Fibroblast of gingiva (primary cell): ENCODE measurements around the gene VPS13D.
"Not testable (repeated sequence)": the region's sequence is repeated elsewhere in the genome, so short reads cannot be mapped to it uniquely, and the experiment has no call there.

Source experiments
- DNase-seq: peaks from one replicate; pipeline ENCODE4 v3.0.0-alpha.2; 2011; ENCODE audit warnings: low read depth

VPS13D gene

DNA sequence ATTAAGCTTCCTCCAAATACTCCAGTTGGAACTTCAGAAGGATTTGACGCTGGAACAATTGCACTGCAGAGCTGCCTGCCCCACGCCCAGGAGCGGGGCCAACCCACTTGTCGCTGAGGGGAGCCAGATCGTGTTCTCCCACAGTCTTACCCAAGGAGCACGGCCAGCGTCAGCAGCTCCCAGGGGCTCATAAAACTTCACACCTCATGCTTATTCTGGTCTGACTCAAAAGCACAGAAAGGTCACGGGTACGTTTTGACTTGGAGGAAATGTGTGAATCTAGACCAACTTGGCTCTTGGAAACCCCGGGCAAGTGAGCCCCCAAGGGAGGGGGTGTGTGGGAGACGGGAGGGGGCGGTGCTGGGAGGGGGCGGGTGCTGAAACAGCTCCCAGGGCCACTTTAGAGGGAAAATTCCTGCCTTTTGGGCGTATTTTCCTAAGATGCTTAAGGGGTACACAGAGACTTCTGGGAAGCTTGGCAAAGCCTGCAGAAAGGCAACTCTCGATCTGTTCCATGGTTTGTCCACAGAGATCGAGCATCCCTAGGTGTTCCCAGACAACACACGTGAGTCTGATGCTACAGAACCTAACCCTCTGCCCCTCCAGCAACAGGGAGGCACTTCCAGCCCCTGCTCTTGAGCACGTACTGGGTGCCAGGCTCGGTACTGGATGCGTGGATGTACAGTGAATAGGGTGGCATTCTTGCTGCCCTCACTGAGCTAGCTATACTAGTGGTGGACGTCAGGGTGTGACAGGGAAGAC is 289.3 kb downstream of the VPS13D start:
- DNase-seq: peak; percentile 62

DNA sequence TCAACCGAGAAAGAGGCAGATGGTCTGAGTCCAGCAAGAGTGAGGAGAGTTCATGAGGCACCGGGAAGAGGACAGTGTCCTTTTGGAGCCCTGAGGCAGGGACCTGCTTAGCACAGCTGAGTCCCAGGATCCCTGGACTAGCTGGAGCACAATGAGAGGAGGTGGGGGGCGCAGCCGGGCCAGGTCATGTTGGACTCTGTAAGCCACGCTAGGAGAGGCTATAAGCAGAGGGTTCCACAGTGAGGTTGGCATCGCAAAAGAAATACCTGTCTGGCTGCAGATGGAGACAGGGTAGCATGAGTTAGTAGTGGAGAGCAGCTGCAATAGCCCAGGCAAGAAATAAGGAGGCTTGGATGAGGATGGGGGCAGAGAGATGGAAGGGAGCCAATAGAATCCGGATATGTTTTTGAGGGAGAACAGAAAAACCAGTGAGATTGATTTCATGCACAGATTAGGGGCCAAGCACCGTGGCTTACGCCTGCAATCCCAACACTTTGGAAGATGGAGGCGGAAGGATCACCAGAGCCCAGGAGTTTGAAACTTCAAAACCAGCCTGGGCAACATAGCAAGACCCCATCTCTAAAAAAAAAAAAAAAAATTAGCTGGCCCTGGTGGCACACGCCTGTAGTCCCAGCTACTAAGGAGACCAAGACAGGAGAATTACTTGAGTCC is 290.0 kb downstream of the VPS13D start:
- no peak for DNase-seq

DNA sequence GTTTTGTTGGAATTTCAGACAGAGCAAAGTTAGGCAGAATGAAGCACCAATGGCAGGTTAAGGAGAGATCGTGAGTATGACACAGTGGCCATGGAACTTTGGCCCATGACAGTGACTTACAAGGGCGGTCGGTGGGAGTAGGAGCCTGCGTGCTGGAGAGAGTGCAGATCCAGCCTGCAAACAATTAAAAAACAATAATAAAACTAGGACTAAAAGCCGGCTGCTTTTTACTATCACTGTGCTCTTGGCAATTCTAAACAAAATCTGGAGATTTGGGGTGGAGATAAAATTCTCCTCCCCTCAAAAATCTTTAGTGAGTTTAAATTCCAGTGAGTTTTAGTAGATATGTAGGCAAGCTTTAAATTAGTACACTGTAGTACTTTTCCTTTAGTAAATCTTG is 291.3 kb downstream of the VPS13D start:
- DNase-seq: no peak

DNA sequence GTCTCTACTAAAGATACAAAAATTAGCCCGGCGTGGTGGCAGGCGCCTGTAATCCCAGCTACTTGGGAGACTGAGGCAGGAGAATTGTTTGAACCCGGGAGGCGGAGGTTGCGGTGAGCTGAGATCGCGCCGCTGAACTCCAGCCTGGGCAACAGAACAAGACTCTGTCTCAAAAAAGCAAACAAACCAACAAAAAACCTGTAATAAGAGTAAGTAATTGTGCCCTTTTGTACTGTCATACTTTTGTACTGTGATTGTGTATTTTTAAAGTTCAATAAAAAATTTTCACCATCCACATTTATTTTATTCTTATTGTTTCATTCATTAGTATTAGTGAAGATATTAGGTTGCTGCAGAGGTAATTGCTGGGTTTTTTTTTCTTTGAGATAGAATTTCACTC is 292.9 kb downstream of the VPS13D start:
- DNase-seq: not testable (repeated sequence)

DNA sequence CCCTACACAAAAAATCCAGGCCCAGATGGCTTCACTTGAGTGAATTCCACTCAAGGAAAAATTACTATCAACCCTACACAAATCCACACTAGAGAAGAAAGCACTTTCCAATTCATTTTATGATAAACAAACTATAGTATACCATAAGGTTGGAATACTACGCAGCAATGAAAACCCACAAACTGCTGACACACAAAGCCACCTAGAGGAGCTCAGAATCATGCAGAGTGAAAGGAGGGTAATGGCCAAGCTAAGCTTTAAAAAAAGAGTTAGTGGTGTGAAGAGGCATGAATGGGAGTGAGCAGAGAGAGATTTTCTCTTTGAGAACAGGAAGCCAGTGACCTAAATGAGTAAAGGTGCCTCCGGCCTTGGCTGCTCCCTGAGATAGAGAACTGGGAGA is 294.4 kb downstream of the VPS13D start:
- no peak for DNase-seq

DNA sequence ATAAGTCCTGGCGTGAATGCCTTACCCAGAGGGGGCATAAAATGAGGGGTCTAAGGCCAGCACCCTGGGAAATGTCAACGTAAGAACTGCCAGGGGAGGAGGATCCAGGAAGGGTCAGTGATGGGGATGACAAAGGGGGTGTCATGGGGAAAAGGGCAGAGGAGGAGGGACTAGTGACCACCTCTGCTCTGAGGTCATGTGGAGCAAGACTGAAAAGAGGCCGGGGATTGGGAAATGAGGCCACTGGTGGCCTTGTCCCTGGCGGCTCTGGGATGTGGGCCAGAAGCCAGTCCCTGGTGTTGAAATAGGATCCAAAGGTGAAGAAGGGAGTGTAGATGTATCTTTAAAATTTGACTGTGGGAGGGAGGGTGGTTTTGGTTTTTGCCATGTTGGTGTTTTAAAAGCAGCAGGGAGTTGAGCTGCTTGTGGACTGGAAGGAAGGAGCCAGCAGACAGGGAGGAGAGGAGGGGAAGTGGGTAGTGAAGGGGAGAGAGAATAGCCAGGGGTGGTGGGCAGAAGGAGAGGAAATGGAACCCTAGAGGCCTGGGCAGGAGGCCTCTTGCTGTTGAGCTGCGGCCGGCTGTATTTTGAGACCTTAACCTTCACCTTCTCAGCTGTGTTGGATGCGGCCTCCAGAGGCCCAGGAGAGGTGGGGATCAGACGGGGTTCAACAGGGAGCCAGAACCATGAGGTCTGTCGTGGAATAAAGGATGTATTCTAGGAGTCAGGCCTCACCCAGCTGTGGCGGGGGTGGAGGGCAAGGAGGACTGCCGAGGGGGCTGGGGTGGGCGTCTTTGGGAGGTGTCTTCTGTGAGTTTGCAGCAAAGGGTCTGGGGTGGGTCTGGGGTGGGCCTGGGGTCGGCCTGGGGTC is 295.7 kb downstream of the VPS13D start:
- peak; percentile 74 for DNase-seq

DNA sequence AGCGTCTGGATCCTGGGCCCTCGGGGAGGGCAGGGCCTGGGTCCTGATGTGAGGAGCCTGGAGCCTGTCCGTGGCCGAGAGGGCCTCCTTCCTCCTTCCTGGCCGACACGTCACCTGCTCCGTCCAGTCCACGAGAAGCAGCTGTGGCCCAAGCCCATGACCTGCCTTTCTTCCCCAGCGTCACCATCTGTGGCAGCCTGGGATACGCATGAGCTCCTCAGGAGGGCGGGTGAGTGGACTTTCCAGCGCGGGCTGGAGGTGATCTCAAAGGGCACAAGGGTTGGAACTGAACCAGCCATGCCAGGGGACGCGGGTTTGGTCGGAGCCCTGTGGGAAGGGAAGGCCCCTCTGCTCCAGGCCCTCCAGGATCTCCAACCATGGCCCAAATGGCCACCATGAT is 297.7 kb downstream of the VPS13D start:
- no peak for DNase-seq

DNA sequence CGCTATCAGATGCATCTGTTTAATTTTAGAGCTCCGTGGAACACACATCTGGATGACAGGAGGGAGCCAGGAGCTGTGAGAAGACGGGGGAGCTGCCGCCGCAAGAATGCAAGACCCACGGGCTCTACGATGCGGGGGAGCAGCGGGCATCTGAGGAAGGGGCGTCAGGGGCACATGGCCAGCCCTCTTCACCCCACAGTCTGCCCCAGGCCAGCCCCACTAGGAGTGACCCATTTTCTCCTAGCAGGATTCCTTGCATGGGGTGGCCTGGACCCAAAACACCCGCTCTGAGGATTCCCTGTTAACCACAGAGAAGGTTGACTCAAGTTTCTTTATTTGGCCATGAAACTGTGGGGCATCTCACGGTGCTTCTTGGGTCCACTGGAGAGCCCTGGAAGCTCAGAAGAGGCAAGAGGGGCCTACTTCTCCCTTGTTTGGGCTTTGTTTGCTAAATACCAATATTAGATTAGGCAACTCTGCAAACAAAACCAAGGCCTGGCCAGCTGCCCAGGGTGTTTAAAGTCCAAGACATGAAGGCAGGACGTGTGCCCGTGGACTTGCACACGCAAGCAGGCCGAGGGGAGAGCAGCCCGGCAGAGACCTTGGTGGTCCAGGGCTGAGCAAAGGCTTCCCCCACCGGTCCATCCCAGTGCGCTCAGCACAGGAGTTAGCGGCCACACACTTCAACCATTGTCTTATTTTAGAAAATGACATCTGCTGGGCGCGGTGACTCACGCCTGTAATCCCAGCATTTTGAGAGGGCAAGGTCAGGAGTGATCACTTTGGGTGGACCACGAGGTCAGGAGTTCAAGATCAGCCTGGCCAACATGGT is 298.4 kb downstream of the VPS13D start:
- peak; percentile 89 for DNase-seq

DNA sequence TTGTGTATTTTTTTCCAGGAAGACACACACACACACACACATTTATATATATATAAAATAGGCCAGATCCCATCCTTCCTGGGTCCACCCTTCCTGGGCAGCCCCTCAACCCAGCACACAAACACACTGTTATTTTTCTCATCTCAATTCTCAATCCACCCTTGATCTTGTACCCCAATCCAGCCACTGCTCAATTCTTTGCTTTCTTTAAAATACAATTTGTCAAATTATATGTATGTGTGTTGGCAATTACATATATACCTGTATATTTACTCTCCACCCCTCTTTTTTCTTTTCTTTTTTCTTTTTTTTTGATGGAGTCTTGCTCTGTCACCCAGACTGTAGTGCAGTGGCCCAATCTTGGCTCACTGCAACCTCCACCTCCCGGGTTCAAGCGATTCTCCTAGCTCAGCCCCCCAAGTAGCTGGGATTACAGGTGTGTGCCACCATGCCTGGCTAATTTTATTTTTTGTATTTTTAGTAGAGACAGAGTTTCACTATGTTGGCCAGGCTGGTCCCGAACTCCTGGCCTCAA is 299.9 kb downstream of the VPS13D start:
- no peak for DNase-seq

DNA sequence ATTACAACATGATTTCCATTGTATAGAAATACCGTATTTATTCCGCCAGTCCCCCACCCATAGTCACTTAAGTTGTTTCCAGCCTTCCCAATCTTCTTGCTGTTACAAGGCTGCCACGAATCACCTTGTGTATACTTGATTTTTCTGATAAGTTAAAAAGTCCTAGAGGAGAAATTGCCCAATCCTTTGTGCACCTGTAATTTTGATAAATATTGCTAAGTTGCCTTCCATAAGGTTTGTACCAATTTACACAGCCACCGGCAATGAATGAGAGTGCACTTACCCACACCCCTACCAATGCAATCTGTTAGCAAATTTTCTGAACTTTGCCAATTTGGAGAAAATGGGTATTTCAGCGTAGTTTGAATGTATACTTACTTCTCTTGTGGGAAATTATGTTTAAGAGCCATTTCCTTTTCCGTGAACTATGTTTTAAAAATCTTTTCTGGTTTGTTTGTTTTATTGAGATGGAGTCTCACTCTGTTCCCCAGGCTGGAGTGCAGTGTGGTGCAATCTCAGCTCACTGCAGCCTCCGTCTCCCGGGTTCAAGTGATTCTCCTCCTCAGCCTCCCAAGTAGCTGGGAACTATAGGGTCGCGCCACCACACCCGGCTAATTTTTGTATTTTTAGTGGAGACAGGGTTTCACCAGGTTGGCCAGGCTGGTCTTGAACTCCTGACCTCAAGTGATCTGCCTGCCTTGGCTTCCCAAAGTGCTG is 300.8 kb downstream of the VPS13D start:
- DNase-seq: no peak

DNA sequence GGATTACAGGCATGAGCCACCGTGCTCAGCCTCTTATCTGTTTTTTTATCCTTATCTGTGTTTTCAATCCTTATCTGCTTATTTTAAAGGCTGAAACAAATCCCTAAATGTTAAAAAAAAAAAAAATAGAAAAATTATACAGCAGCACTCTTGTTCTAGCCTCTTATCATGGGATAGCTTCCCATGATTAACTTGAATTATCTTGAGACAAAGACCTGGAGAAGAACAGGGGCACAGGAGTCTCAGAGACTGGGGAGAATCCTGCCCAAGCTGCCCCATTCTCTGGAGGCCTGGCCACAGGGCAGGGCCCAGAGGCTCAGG is 301.3 kb downstream of the VPS13D start:
- DNase-seq: no peak

DNA sequence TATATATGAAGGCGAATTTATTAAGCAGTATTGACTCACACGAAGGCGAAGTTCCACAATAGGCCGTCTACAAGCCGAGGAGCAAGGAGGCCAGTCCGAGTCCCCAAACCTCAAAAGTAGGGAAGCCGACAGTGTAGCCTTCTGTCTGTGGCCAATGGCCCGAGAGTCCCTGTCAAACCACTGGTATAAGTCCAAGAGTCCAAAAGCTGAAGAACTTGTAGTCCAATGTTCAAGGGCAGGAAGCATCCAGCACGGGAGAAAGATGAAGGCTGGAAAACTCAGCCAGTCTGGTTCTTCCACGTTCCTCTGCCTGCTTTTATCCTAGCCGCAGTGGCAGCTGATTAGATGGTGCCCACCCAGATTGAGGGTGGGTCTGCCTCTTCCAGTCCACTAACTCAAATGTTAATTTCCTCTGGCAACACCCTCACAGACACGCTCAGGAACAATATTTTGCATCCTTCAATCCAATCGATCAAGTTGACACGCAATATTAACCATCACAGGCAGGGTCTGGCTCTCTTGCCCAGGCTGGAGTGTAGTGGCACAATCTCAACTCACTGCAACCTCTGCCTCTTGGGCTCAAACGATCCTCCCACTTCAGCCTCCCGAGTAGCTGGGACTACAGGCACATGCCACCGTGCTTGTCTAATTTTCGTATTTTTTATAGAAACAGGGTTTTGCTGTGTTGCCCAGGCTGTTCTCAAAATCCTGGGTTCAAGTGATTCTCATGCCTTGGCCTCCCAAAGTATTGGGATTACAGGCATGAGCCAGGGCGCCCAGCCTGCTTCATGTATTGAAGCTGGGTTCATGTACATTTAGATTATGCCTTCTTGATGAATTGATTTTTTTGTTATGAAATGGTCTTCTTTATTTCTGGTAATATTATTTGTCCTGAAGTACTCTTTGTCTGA is 302.8 kb downstream of the VPS13D start:
- DNase-seq: no peak

DNA sequence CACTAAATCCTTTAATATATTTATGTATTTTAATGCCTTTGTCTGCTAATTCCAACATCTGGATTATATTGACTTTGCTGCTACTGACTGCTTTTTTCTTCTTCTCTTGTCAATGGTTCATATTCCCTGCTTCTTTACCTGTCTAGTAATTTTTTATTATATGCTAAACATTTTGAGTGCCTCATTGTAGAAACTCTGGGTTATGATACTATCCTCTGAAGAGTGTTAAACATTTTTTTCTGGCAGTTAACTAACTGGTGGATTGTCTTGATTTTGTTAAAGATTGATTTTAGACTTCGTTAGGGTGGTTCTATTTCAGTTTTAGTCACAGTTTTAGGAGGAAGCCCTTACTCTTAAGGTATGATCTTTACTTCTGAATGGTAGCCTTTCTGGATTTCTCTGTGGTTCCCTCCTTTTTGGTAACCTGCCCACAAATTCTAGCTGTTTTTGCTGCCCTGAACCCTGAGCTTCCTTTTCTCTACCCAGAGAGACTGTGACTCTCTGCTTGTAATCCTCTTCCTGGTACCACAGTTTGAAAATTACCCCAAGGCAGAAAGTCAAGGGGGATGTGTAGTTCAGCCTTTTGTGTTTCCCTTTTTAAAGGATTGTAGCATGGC is 306.3 kb downstream of the VPS13D start:
- DNase-seq: no peak

DNA sequence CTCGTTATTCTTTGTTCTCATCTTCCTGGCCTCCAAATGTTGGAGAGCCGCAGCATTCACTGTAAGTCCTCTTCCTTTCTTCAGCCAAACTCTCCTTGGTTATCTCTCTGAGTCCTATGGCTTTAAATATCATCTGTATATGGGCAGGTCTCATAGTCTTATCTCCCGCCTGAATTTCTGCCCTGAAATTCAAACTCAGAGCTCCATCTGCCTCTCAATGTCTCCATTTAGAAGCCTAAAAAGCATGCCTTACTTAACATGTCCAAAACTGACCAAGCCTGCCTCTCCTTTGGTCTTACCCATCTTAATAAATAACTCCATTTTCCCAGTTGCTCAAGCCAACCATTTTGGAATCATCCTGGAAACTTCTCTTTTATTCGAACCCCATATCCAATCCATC is 307.5 kb downstream of the VPS13D start:
- DNase-seq: no peak

DNA sequence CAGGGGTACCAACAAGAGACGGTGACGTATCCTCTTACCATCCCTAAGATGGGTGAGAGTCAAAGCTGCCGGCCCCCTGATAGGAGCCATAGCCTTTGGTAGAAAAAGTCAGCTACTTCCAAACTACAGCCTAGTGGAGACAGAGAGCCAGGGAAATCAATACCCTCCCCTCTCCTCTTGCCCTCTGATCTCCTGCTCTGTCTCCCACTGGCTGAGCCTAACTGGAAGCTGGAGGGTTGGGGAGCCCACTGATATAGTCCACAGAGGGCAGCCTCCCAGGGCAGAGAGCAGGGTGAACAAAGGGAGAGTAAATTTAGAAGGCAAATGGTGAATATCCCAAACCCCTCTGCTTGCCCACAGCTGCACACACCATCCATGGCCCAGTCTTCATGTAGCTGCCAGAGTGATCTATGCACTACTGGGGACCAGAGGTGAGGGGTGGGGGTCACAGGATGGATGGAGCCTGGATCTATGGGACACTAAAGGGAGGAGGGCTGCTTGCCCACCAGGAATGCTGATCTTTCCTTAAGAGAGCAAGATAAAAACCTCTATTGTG is 308.2 kb downstream of the VPS13D start:
- DNase-seq: no peak

DNA sequence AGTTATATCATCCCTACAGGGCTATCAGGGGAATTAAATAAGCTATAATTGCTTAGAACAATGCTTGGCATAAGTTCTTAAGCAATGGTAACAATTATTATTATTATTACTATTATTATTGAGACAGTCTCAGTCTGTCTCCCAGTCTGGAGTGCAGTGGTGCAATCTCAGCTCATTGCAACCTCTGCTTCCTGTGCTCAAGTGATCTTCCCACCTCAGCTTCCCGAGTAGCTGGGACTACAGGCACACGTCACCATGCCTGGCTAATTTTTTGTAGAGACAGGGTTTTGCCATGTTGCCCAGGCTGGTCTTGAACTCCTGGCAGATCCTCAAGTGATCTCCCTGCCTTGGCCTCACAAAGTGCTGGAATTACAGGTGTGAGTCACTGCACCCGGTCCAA is 308.7 kb downstream of the VPS13D start:
- not testable (repeated sequence) for DNase-seq

DNA sequence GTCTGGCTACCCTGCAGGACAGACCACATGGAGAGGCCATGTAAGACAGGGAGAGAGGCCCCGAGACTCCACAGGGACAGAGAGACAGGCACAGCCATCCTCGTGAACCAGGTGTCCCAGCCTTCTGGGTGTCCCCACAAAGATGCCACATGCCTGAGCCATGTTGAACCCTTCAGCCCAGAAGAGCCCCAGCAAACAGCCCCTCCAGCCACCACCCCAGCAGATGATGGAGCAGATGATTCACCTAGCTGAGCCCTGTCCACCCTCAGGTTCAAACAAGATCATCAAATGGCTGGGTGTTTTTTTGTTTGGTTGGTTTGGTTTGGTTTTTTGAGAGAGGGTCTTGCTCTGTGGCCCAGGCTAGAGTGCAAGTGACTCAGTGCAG is 309.5 kb downstream of the VPS13D start:
- DNase-seq: no peak

DNA sequence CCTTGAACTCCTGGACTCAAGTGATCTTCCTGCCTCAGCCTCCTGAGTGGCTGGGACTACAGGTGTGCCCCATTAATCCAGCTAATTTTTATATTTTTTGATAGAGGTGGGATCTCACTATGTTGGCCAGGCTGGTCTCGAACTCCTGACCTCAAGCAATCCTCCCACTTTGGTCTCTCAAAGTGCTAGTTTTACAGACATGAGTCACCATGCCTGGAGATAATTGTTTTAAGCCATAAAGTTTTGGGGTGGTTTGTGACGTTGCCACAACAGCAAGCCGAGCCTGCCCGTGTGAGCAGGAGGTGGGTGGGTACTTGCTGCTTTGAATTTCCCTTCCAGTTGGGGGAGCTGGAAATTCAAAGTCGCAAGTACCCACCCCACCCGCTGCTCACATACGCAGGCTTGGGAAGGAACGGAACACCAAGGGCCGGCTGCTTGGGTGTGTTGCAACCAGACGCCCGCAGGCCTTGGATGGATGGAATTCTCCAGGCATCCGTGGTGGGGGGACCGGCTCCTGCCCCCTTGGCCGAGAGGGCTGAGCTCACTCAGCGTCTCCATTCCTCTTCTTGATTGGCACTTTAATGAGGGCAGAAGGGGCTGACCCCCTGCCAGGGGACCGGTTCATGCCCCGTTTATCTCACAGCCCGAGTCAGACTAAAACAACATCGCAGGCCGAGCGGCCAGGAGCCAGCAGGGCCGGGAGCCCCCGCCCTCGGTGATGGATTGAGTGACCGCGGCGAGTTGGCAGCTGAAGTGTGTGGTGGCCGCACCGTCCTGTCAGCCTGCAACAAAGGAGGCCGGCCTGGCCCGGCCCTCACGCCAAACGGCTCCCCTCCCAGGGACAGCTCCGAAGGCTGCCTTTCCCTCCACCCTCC is 310.1 kb downstream of the VPS13D start:
- DNase-seq: peak; percentile 94
